ENCODE measurements around the gene MAD2L2.

Gene MAD2L2

DNA sequence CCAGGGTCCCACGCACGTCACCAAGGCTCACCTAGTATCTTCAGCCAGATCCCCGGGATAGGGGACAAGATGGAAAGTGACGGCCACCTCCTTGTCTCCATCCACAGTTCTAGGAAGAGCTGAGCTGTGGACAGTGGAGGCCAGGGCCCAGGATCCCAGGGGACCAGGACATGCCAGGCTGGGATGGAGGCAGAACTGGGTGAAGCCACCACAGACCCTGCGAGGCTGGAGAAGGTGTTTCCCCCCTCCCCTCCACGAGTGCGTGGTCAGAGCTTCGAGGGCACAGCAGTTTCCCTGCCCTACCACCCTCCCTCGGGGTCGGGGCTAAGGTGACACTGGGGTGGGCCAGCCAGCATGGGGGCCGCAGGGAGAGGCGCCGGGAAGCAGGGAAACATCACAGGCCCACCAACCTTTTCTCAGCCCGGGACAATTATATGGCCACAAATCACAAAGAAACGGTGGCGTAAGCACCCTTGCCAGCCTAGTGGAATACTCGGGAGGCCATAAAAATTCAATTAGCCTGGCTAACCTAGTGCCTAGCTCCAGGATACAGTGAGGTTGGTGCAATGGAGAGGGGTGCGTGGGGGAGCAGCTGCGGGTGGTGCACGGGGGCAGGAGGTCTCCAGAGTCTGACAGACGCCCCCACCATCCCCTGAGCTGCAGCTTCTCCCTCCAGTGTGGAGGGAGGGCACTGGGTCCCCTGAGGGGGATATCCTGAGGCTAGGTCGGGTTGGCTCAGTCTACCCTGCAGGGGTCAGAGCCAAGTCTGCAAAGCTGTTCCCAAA, 23.9 kb upstream of the MAD2L2 start:
- no peak for FAIRE-seq

- no peak for FAIRE-seq
Measured at GRCh38 chr1:11704194-11704529, 23.2 kb upstream of the MAD2L2 start.

DNA sequence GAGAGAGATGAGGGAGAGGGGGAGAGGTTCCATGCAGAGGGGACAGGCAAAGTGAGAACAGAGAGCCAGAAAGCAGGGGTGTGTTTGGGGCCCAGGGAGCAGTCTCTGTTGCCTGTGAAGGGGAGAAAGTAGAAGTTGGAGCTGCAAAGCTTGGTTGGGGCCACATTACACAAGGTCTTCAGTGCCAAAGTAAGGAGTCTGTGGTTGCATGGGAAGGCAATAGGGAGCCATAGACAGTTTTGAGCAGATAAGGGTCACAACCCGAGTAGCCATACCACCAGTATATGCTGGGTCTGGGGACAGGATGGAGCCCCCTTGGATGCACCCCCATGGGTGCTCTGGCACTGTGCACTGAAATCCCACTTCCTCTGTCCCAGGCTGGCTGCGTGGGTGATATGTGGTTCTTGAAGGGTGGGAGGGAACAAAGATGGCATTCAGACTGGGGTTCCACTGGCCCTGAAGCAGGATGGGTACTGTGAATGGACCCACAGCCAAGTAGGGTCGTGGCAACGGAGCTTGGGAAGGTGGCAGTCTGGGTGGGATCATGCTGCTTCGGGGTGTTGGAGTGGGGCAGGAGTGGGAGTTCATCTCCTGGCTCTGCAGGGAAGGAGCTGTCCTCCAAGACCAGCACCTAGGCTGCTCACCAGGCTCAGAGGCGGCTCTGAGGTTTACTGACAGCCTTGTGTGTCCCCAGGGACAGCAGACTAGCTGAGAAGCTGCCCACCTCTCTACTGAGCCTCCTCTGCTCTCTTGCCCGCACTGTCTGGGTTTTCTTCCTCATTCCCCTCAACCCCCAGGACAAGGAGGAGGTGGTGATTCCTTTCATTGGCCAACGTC, 22.6 kb upstream of the MAD2L2 start:
- FAIRE-seq = no peak

DNA sequence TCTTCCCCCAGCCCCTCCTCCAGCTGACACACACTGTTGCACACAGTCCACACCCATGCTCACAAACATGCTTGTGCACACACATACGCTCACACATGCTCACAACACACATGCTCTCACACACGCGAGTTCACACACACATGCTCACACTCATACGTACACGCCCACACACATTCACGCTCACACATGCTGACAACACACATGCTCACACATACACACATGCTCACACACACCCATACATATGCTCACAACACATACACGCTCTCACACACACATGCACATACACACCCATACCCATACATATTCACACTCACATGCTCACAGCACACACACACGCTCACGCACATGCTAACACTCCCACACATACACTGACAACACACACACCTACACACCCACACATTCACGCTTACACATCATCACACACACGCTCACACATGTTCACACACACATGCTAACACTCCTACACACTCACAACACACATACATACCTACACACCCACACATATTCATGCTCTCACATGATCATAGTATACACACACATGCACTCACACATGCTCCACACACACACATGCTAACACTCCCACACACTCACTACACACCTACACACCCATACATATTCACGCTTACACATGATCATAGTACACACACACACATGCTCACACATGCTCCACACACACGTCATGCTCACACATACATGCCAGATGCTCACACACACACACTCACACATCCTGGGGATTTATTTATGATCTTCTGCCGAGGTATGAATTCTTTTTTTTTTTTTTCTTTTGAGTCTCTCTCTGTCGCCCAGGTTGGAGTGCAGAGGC, 21.2 kb upstream of the MAD2L2 start:
- FAIRE-seq = no peak

DNA sequence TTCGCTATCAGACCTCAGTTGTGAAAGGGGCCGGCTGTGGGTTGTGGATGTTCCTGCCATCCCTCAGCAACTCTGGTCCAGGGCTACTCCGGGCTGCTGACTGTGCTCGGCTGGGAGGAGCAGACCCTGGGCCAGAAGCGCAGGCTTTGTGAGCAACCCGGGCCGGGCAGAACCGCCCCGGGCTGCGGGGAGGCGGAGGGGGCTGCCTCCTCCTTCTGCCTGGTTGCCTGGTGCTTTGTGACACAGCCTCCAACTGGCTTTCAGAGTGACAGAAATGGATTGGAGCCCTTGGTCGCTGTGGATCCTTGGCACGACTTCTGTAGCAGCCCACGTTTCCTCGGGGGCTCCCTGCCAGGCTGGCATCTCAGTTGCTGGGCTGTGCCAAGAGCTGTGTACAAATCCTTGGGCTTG, 20.6 kb upstream of the MAD2L2 start:
- no peak for FAIRE-seq

DNA sequence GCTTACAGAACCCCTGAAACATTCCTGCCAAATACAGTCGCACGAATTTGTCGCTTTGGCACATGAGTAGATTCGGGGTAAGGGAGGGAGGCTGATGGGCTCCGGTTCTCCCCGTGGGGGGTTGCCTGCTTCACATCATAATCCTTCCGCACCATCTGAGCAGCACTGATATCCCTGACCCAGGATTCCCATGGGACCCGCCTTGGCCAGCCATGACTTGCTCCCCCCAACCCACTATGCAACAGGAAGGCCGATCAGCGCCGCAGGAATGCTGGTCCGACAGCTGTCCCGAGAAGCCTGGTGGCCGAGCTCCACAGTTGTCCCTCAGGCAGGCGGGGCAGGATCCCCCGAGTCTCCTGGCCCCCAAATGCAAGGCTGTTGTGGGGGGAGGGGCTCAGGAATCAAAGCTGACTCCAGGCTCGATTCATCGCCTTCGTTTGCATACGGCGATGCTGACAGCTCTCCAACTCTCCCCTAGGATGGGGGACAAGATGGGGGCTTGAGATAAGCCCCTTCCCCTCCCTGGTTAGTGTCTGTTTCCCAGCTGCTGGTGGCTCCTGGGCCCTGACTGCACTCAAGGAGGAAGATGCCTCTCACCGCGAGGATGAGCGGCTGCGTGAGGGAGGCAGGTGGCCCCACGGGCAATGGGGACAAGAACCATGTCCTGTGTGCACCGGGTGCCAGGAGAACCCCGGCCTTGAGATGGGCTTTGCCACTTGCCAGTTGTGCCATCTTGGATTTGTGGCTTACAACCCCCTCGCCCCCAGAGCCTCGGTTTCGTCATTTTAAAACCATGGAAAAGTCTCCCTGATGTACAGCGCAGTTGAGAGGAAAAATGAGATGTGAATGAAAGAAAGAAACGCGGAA, 19.9 kb upstream of the MAD2L2 start:
- no peak for FAIRE-seq

DNA sequence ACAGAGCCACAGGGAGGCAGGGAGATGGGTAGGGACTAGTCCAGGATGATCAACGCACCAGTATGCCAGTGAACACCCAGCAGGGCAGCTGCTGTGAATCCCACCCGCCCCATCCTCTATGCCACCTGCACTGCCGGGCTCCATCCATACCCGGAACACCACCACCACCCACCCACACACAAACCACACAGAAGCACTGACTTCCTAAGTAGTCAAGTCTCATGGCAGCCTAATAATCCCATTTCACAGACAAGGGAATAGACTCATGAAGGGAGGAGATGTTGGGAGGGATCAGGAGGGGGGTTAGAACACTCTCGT, 16.9 kb upstream of the MAD2L2 start:
- no peak for FAIRE-seq

- FAIRE-seq = no peak
Measured at GRCh38 chr1:11697188-11697892, 16.4 kb upstream of the MAD2L2 start.

- no peak for FAIRE-seq
Measured at GRCh38 chr1:11695861-11696260, 14.9 kb upstream of the MAD2L2 start.

DNA sequence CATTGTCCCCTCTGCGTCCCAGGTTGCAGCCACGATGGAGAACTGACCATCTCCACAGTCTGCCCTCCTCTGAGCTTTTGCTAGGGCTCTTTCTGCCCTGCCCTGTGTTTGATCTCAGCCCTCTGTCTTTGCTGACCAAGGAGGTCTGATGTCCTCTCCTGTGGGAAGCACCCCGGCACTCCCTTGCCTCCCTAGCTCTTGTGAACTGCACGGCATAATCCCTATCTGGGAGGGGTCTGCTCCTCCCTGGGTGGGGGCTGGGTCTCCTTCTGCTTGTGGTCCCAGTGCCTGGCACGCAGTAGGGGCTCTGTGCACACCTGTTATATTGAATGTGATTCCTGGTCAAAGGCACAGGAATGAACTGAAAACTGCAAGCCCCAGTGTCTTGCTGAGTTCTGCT, 13.0 kb upstream of the MAD2L2 start:
- FAIRE-seq = no peak

DNA sequence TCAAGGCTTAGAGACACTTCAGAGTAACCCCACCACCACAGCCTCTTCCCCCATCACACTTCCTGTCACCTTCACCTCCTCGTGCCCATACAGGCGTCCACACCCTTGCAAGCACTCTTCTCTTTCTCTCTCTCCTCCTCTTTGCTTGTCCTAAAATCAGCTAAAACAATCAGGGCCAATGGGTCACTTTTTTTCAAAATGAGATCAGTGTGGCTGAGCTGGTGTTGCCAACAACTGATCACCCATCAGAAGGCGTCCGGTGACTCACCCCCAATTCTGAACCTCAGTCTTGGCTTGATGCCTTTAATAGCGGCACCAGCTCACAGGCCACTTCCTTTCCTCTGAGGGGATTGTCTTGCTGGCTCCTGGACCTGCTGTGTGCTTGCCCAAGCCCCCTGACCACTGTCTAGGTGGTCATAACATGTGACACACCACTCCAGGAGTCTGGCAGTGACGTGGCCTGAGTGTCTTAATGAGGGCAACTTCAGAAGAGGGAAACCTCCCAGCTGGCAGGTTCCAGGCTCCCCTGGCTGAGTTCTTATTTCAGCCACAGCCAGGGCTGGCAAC, 12.2 kb upstream of the MAD2L2 start:
- FAIRE-seq = no peak

- FAIRE-seq = no peak
Measured at GRCh38 chr1:11691928-11692711, 11.2 kb upstream of the MAD2L2 start.

GRCh38 chr1:11691302-11691914, 10.5 kb upstream of the MAD2L2 start, which contains the start of gene DRAXIN:
Gene DRAXIN (plus strand): TSS chr1:11691710. CDS start chr1:11706259, 14,549 bp downstream.
- FAIRE-seq = no peak

DNA sequence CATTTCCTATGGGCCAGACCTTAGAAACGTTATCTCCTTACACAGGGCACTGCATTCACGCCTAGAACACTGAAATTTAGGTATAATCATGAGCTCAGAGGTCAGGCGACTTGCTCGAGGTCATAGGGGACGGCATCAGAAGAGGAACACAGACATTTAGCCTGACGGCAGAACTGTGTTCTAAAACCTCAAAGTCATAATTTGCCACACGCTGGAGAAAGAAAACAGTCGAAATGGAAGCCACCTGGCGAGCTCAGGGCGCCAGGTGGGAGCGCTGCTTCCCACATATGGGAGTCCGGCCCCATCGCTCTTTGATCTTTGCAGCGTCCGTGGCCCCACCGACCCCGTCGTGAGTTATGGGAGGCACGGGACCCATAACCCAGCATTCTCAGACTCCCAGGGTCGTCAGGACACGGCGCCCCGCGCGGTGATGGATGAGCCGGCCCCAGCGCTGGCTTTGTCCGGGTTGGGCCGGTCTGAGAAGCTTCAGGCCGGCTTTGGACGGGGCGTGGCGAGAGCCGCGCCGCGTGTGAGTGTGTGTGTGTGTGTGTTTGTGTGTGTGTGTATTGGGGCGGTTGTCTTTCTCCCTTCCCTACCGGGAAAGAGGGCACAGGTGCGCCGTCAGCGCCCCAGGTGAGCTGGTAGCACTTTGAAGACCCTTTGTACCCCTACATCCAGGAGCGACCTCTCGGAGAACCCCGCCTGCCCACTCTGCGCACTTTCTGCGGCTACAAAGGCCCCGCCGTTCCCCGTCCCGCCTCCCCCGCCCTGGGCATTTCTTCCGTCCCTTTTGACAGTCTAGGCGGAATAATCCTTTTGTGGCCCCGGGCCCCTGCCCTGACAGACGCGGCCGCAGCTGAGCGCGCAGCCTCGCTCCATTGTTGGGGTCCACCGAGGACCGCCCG, 9.7 kb upstream of the MAD2L2 start:
- FAIRE-seq = no peak

- no peak for FAIRE-seq
Measured at GRCh38 chr1:11688506-11688905, 7.6 kb upstream of the MAD2L2 start.

- FAIRE-seq = no peak
Measured at GRCh38 chr1:11685210-11685752, 4.3 kb upstream of the MAD2L2 start.

GRCh38 chr1:11684070-11684469, 3.1 kb upstream of the MAD2L2 start:
- FAIRE-seq = no peak

DNA sequence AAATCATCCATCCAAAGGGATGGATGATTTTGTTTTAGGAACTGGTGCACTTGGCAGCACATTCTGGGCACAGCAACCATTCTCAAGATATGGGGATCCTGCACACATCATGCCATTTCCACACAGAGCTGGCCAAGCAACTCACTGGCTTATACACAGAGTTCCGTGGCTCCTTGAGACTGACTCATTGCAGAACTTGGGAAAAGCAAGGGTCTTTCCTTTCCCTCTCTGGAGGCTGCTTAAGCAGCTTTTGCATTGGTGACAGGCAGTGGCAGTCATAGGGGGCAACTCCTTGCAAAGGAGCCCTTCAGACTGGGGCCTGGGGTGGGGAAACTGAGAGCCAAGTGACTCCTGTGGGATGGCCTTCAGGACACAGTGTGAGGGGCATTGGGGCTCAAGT, 1.9 kb upstream of the MAD2L2 start:
- FAIRE-seq = no peak

GRCh38 chr1:11682287-11682771, 1.4 kb upstream of the MAD2L2 start:
- FAIRE-seq = no peak
